Fibroblast of the aortic adventitia (primary cell): ENCODE data around the gene CNGB1. TPM values are rescaled to one million over a fixed set of nuclear protein-coding genes. Genes with fewer than 3 reads are reported as not detected.
"Not testable (repeated sequence)": the region's sequence is repeated elsewhere in the genome, so short reads cannot be mapped to it uniquely, and the experiment has no call there.

Source experiments
- DNase-seq: peaks from one replicate; pipeline ENCODE4 v3.0.0-alpha.2; 2010; ENCODE audit warnings: low read depth
- H3K4me3 ChIP-seq: 2 replicates; pipeline ENCODE4 v1.5.1; 2011; ENCODE audit warnings: low read depth, mild to moderate bottlenecking, control low read depth, low read length, moderate library complexity
- CTCF ChIP-seq: IDR thresholded peaks from 2 replicates; pipeline ENCODE4 v1.5.1; 2011; ENCODE audit warnings: mild to moderate bottlenecking, low read length, control low read depth, inconsistent platforms; ENCODE audit not compliant: insufficient read depth
- total RNA-seq: library from RNA; depleted of rRNA; stranded (reverse); fragments of >200 nt; gene quantifications from 2 replicates; pipeline ENCODE4 v1.2.3, GENCODE V29; 2012; ENCODE audit warnings: low replicate concordance

CNGB1 gene
- total RNA-seq, 1 donor, result not detected

GRCh38 chr16:57984443-57985203 lies 13.7 kb upstream of the CNGB1 start:
- DNase-seq, result peak; percentile 51
- H3K4me3 ChIP-seq, result peak overlapping the region; percentile 62
- no peak for TF ChIP-seq CTCF

GRCh38 chr16:57982385-57982784 lies 11.5 kb upstream of the CNGB1 start:
- TF ChIP-seq CTCF, result no peak
- no peak for DNase-seq
- no peak overlapping the region for H3K4me3 ChIP-seq

- no peak for TF ChIP-seq CTCF
- DNase-seq, result no peak
- no peak overlapping the region for H3K4me3 ChIP-seq
These were observed 10.7 kb upstream of the CNGB1 start for GRCh38 chr16:57981636-57982035.

- no peak overlapping the region for H3K4me3 ChIP-seq
- DNase-seq, result no peak
- no peak for TF ChIP-seq CTCF
These were observed 8.2 kb upstream of the CNGB1 start for GRCh38 chr16:57979006-57979585.

GRCh38 chr16:57978070-57978465 lies 7.1 kb upstream of the CNGB1 start:
- H3K4me3 ChIP-seq, DNase-seq: not testable (repeated sequence)

GRCh38 chr16:57977418-57978069 lies 6.6 kb upstream of the CNGB1 start:
- TF ChIP-seq CTCF, result peak; percentile 4
- no peak overlapping the region for H3K4me3 ChIP-seq
- no peak for DNase-seq

- TF ChIP-seq CTCF, result no peak
- no peak overlapping the region for H3K4me3 ChIP-seq
- peak; percentile 62 for DNase-seq
These were observed 5.4 kb upstream of the CNGB1 start for GRCh38 chr16:57976331-57976796.
